Activated T-helper 2 cell treated with anti-CD3 and anti-CD28 coated beads, Interferon-gamma antibody, Interleukin-2, Interleukin-4, amounts not matched to agents 10 μg/mL and 5 μg/mL and 100 μg/mL, durations not matched to agents 14 hours and 24 hours and 36 hours (primary cell): ENCODE measurements around the gene RNASE9. TPM values are rescaled to one million over a fixed set of nuclear protein-coding genes. Genes with fewer than 3 reads are reported as not detected.

Experiments
- DNase-seq: peaks from one replicate; pipeline ENCODE4 v3.0.0; 2021; ENCODE audit warnings: low spot score
- H3K27ac Mint-ChIP-seq: one replicate; pipeline ENCODE4 v1.8.0; 2021; ENCODE audit warnings: mixed read lengths
- H3K27me3 Mint-ChIP-seq: one replicate; pipeline ENCODE4 v1.8.0; 2021; ENCODE audit warnings: low read depth, mixed read lengths
- H3K36me3 Mint-ChIP-seq: one replicate; pipeline ENCODE4 v1.8.0; 2021; ENCODE audit warnings: low read depth, mixed read lengths
- H3K4me1 Mint-ChIP-seq: one replicate; pipeline ENCODE4 v1.8.0; 2021; ENCODE audit warnings: low read depth, mixed read lengths
- H3K4me3 Mint-ChIP-seq: one replicate; pipeline ENCODE4 v1.8.0; 2021; ENCODE audit warnings: low read depth, mild to moderate bottlenecking, moderate library complexity, mixed read lengths
- H3K9me3 Mint-ChIP-seq: one replicate; pipeline ENCODE4 v1.8.0; 2021; ENCODE audit warnings: mixed read lengths
- intact Hi-C: fragments of 100-400 bp; cut with micrococcal nuclease; formaldehyde crosslinking; loops from one replicate; pipeline ENCODE4 v1.15.1; 2023
- total RNA-seq: library from RNA; stranded (reverse); gene quantifications from 2 replicates; pipeline ENCODE4 v1.2.3, GENCODE V29; 2022

The RNASE9 gene
- total RNA-seq, result not detected in 2 replicates

GRCh38 chr14:20560961-20561360 is at the start of gene RNASE9:
TSS of gene RNASE9 (minus strand) at chr14:20561047.
- H3K4me1 Mint-ChIP-seq, result no peaks in the 10 kb centered on the region
- no peak within 1 kb of the TSS for H3K27ac Mint-ChIP-seq
- H3K27me3 Mint-ChIP-seq, result peaks cover 11% of the 10 kb centered on the region
- no peaks in the 10 kb centered on the region for H3K36me3 Mint-ChIP-seq
- H3K4me3 Mint-ChIP-seq, result no peak within 1 kb of the TSS
- intact Hi-C loops, result no loop called here
- DNase-seq, result no peak
- H3K9me3 Mint-ChIP-seq, result no peaks in the 10 kb centered on the region

- Mint-ChIP-seq H3K4me3 (no peak overlapping the region), H3K27me3 (no peaks in the 10 kb centered on the region), H3K9me3 (no peaks in the 10 kb centered on the region), H3K4me1 (peaks cover 7% of the 10 kb centered on the region), H3K36me3 (no peaks in the 10 kb centered on the region), H3K27ac (no peak overlapping the region)
- DNase-seq, result peak; percentile 57
- intact Hi-C loops, result no loop called here
Observed at GRCh38 chr14:20610002-20610765, 49.3 kb upstream of the RNASE9 start.

GRCh38 chr14:20609215-20610001 is 48.6 kb upstream of the RNASE9 start:
- DNase-seq, result peak; percentile 60
- no peak overlapping the region for H3K27ac Mint-ChIP-seq
- no peaks in the 10 kb centered on the region for H3K36me3 Mint-ChIP-seq
- no peak overlapping the region for H3K4me3 Mint-ChIP-seq
- intact Hi-C loops, result loop anchor here (1.0 to 2.0 kb wide), 4 partner anchors 78 to 282 kb away; partner anchors contain the start of gene PNP
- peaks cover 4% of the 10 kb centered on the region for H3K4me1 Mint-ChIP-seq
- no peaks in the 10 kb centered on the region for H3K27me3 Mint-ChIP-seq
- H3K9me3 Mint-ChIP-seq, result no peaks in the 10 kb centered on the region

GRCh38 chr14:20608383-20609110 is 47.7 kb upstream of the RNASE9 start:
- DNase-seq, result no peak
- Mint-ChIP-seq H3K27me3 (no peaks in the 10 kb centered on the region), H3K36me3 (no peaks in the 10 kb centered on the region), H3K4me1 (peaks cover 4% of the 10 kb centered on the region), H3K4me3 (peak overlapping the region; percentile 43), H3K27ac (no peak overlapping the region), H3K9me3 (no peaks in the 10 kb centered on the region)
- intact Hi-C loops, result loop anchor here (1.0 to 2.0 kb wide), 4 partner anchors 77 to 281 kb away; partner anchors contain the start of gene PNP

- Mint-ChIP-seq H3K27ac (no peak overlapping the region), H3K4me3 (no peak overlapping the region), H3K4me1 (peaks cover 4% of the 10 kb centered on the region), H3K9me3 (no peaks in the 10 kb centered on the region), H3K36me3 (no peaks in the 10 kb centered on the region), H3K27me3 (no peaks in the 10 kb centered on the region)
- no peak for DNase-seq
- intact Hi-C loops, result loop anchor here (2.0 kb wide), 1 partner anchor 139 kb away; the partner anchor contains the start of gene PNP
Observed at GRCh38 chr14:20607617-20608016, 46.8 kb upstream of the RNASE9 start.

- Mint-ChIP-seq H3K4me3 (no peak overlapping the region), H3K9me3 (no peaks in the 10 kb centered on the region), H3K27ac (no peak overlapping the region), H3K4me1 (peaks cover 4% of the 10 kb centered on the region), H3K36me3 (no peaks in the 10 kb centered on the region), H3K27me3 (no peaks in the 10 kb centered on the region)
- no peak for DNase-seq
- intact Hi-C loops, result no loop called here
Observed at GRCh38 chr14:20606902-20607242, 46.0 kb upstream of the RNASE9 start.

- intact Hi-C loops, result no loop called here
Observed at GRCh38 chr14:20606190-20606901, 45.5 kb upstream of the RNASE9 start.

GRCh38 chr14:20603813-20604690 is 43.2 kb upstream of the RNASE9 start:
- no peaks in the 10 kb centered on the region for H3K9me3 Mint-ChIP-seq
- intact Hi-C loops, result no loop called here
- H3K36me3 Mint-ChIP-seq, result no peaks in the 10 kb centered on the region
- no peak for DNase-seq
- H3K4me1 Mint-ChIP-seq, result peaks cover 4% of the 10 kb centered on the region
- no peaks in the 10 kb centered on the region for H3K27me3 Mint-ChIP-seq
- no peak overlapping the region for H3K4me3 Mint-ChIP-seq
- H3K27ac Mint-ChIP-seq, result no peak overlapping the region

More at GRCh38 chr14:20606190-20606901, 45.5 kb upstream of the RNASE9 start:
- no peak overlapping the region for H3K27ac Mint-ChIP-seq
- H3K9me3 Mint-ChIP-seq, result no peaks in the 10 kb centered on the region
- DNase-seq, result no peak
- H3K4me3 Mint-ChIP-seq, result no peak overlapping the region
- H3K4me1 Mint-ChIP-seq, result peaks cover 4% of the 10 kb centered on the region
- no peaks in the 10 kb centered on the region for H3K36me3 Mint-ChIP-seq
- no peaks in the 10 kb centered on the region for H3K27me3 Mint-ChIP-seq

- no peaks in the 10 kb centered on the region for H3K36me3 Mint-ChIP-seq
- H3K27me3 Mint-ChIP-seq, result no peaks in the 10 kb centered on the region
- H3K27ac Mint-ChIP-seq, result no peak overlapping the region
- H3K4me3 Mint-ChIP-seq, result no peak overlapping the region
- no peak for DNase-seq
- intact Hi-C loops, result no loop called here
- no peaks in the 10 kb centered on the region for H3K9me3 Mint-ChIP-seq
- no peaks in the 10 kb centered on the region for H3K4me1 Mint-ChIP-seq
Observed at GRCh38 chr14:20602583-20602982, 41.7 kb upstream of the RNASE9 start.

GRCh38 chr14:20601522-20601921 is 40.7 kb upstream of the RNASE9 start:
- Mint-ChIP-seq H3K27me3 (no peaks in the 10 kb centered on the region), H3K27ac (no peak overlapping the region), H3K4me1 (no peaks in the 10 kb centered on the region), H3K9me3 (no peaks in the 10 kb centered on the region), H3K36me3 (no peaks in the 10 kb centered on the region), H3K4me3 (no peak overlapping the region)
- no peak for DNase-seq
- intact Hi-C loops, result no loop called here

GRCh38 chr14:20597108-20597507 is 36.3 kb upstream of the RNASE9 start:
- Mint-ChIP-seq H3K27me3 (peaks cover 5% of the 10 kb centered on the region), H3K36me3 (no peaks in the 10 kb centered on the region), H3K4me1 (peaks cover 4% of the 10 kb centered on the region), H3K27ac (no peak overlapping the region), H3K4me3 (no peak overlapping the region), H3K9me3 (no peaks in the 10 kb centered on the region)
- intact Hi-C loops, result no loop called here
- DNase-seq, result no peak
